Stimulated activated CD4-positive, alpha-beta T cell treated with anti-CD3 and anti-CD28 coated beads, Interleukin-12 subunit alpha, Interleukin-12 subunit beta, amount 100 ng/mL, for 48 hours (primary cell): ENCODE measurements around the gene CDH23.
A peak's percentile ranks its signal among the peaks of the same experiment; 100 is the strongest.

Experiments used
- DNase-seq, 3 donors: peaks; one replicate each; pipeline ENCODE4 v3.0.0-alpha.2; 2020; ENCODE audit warnings: low read depth in 2 of 3, low spot score in 1 of 3

CDH23 gene

GRCh38 chr10:71554671-71555070, 158.0 kb downstream of the CDH23 start:
- DNase-seq, result no peak

- no peak for DNase-seq
Measured at GRCh38 chr10:71555087-71555723, 158.5 kb downstream of the CDH23 start.

DNA sequence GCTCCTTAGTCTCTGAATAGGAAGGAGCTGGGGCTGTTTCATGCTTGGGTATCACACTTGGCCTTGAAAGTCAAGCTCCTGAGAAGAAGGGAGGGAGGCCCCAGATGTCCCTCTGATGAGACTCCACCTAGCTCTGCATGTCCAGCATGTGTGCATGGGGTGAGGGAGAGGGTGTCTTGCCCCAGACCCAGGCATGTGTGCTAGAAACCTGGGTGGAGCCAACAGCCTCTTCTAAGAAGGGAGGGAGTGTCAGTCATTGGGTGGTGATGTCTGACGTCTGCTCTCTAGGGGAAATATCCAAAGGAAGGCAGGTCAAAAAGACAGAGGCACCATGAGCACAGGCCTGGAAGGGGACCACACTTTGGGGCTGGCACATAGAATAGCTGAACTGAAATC, 159.0 kb downstream of the CDH23 start:
- no peak for DNase-seq

GRCh38 chr10:71558991-71559390, 162.3 kb downstream of the CDH23 start:
- DNase-seq, result no peak

DNA sequence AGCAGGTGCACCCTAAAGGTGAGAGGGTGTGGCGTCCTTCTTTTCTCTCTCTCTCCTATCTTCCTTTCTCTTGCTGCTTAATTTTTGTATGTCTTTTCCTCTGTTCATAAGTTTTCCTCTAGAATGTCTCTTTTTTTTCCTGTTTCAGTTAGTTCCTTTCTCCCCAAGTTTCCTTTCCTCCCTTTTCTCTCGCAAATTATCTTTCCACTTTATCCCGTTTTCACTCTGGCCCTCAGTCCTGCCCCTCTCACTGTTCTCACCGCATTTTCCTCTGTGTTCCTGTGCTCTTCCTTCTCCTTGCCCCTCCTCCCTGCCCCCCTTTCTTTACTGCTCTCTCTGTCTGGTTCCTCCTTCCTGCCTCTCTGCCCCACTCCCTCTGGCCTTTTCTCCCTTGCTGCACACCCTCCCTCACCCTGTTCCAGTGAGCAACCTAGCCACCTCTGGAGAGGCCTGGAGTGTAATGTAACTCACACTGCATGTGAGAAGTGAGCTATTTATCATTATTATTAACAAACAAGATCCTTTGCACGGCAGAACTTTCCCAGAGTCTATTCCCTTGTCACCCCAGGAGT, 164.4 kb downstream of the CDH23 start:
- no peak for DNase-seq

GRCh38 chr10:71562181-71562580, 165.5 kb downstream of the CDH23 start:
- no peak for DNase-seq

DNA sequence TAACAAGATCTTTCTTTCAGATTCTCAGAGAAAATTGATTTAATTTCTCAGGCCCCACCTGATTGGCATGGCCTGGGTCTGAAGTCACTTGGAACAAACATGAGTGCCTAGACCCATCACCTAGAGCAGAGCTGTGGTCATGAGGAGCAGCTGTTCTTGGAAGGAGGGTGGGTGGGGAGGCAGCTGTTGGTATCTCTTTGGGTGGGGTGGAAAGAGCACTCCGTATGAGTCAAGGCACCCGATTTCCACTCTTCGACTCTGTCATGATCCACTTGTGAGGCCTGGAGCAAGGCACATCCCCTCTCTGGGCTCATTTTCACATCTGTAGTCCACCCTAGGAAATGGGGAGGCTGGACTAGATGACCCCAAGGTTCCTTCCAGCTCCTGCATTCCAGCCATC, 166.2 kb downstream of the CDH23 start:
- no peak for DNase-seq

DNA sequence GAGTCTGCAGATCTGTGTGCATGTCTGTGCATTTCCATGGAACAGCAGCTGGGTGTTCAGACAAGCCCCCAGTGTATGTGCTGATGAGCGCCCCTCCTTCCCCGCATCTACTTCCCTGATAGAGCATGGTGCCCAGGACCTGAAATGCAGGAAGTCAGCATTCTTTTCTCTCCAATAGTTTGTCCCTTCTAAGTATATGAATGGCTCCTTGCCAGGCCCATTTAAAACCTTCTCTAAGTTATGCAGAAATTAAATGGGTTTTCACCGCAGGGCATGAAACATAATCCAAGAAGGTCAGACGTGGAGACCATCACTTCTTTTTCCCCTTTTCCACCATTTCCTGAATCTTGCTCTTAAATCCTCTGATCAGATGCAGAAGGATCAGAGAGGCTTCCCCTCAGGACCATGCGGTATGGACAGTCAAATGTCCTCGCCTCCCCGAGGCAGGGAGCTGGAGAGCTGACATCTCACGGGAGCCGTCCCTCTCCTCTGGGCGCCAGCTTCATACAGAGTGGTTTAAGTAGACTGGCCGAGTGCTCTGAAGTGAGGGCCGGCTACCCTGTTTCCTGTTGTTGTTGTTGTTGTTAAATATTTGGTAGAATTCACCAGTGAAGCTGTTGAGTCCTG, 167.6 kb downstream of the CDH23 start:
- DNase-seq, result no peak

GRCh38 chr10:71565284-71566000, 168.7 kb downstream of the CDH23 start:
- DNase-seq, result no peak

GRCh38 chr10:71567006-71567405, 170.3 kb downstream of the CDH23 start:
- no peak for DNase-seq

DNA sequence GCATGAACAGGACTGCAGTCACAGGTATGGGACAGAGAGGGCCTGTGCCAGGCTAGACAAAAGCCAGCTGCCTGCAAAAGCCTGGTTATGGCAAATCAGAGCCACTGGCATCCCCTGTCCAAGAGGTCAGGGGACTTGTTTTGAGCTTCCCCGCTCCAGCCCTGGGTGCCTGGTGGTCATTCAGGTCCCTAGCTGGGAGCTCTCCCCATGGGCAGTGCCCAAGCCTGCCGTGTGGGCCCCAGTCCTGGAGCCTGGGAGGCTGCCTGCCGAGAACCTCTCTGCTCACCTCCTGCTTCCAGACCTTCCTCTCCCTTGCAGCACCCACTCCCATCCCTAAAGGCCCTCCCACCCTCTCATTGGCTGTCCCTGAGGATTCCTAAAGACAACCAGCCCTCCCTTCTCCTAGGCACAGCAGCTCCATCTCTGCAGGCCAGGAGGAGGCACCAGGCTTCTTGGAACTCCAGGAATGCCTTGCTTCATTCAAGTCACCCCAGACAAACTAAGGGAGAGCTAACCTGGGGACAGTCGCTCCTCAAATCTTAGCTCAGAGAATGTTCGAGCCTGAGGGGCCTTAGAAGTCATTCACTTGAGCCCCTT, 172.3 kb downstream of the CDH23 start:
- DNase-seq, result no peak

GRCh38 chr10:71569775-71570588, 173.3 kb downstream of the CDH23 start:
- DNase-seq, result peak; percentile 54 to 90 (median 65)

DNA sequence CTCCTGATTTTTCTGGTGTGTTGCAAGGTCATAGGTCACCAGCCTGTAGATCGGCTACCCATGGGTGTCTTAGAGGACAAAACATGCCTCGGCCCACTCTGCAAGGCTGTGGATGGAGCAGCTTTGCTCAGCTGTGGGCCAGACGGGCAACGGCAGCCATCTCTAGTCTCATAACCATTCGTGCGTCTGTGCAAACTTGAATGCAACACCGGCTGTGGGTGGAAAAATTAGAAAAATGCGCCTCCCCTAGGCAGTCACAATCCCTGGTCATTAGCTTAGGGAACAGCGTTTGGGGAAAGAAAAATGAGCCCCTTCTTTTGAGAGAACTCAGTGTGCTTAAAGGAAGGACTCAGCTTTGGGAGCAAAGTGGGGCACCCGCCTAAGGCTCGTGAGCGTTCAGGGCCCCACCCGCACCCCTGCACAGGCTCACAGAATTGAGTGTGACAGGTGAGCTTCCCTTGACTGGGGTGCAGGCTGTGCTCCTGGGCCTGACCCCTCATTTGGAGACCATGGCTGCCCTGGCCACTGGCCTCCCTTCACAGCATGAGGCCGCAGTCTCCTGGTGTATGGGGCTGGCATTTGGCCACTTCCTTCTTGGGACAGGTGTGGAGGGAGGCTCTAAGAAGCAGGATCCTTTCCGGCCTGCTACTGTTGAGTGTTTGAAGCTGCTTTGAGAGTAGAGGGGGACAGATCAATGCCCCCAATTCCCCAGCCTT, 174.9 kb downstream of the CDH23 start:
- DNase-seq, result no peak

DNA sequence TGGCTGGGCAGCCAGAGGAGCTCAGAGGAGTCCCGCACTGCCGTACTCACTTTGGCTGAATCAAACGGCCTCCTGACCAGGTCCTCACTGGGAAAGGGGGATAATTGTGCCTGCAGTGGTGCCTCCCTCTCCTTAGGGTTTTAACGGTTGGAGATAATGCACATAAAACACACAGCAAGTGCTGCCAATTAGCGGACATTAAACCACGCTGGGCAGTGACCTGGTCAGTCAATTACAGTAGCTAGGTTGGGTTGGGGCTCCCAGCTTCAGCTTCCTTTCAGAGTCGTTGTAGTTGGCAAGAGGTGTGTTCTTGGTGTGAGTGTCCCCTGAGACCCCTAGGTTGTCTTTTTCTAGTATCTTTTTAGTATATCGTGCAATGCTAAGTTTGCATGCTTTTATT, 176.2 kb downstream of the CDH23 start:
- DNase-seq, result no peak

DNA sequence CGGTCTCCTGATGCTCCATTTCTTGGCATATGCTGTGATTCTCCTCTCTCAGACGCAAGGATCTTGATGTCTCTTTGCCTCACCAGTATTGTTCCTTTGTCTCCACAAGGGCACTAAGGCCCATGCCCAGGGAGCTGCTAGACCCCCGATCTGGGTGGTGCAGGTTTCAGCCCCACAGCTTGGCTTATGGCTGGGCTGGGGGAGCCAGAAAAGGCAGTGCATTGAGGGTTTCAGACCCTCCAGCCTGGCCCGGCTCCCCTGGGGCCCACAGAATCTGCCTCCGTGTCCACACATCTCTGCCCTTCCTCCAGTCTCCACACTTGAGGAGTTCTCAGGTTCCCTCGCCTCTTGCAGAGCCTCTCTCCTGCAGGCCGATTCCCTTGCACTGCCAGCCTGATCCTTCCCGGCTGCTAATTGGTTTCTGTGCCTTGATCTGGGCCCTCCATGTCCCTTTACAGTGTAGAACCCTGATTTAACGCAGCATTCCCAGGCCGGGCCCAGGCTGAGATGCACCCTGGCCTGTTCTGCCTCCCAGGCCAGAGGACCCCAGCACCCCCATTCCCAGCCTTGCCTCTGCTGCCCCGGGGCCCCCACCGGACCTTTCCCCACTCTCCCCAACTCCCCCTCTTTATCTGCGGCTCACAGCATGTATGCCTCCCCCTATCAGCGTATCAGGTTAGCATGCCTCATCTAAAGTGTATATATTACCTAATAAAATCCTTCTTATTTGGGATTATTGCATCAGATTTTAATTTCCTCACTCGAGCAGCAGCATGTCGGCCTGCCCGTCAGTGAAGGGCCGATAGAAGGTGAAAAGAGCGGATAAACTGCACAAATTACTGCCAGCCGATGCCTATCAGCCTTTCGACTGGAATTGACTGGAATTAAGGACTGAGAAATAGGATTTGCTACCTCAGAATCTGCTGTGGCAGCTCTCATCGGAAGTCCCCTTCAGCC, 177.1 kb downstream of the CDH23 start:
- no peak for DNase-seq

DNA sequence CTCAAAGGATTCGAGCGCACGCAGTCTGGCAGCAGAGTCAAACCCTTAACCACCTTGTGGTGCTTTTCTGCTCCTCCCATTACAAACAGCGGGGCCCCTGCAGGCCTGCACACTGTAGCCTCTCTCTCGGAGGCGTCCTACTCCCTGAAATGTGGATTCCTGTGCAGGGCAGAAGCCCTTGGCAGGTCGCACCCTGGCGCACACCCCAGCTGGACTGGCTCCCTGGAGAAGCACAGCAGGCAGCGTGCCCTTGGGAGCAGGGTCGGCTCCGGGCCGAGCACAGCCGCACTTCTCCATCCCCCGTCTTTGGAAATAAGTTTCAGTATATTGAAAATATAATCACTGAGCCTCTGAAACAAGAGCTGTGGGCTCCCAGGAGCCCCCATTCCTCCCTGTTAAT, 178.7 kb downstream of the CDH23 start:
- DNase-seq, result no peak

- DNase-seq, result no peak
Measured at GRCh38 chr10:71575934-71576801, 179.4 kb downstream of the CDH23 start.

- DNase-seq, result no peak
Measured at GRCh38 chr10:71576842-71577241, 180.1 kb downstream of the CDH23 start.
